SK-N-SH treated with all-trans-retinoic acid at 6 μM for 48 hours (cell line): ENCODE results near the gene NNAT.

Experiments used
- ATAC-seq: fragments of 200-7000 bp; cut with Tn5 transposase; 3 replicates; pipeline ENCODE4 v1.9.1; 2020; ENCODE audit warnings: mild to moderate bottlenecking, moderate library complexity
- BACH2 ChIP-seq: fragments of 250-450 bp; sonication (Bioruptor Pico); IDR thresholded peaks from 2 replicates; pipeline ENCODE4 v1.9.0; 2021; ENCODE audit warnings: mild to moderate bottlenecking, borderline replicate concordance
- CSDC2 ChIP-seq: fragments of 250-450 bp; sonication (Bioruptor Pico); IDR thresholded peaks from 2 replicates; pipeline ENCODE4 v1.5.0; 2020; ENCODE audit warnings: mild to moderate bottlenecking, moderate library complexity
- ESRRG ChIP-seq: fragments of 250-450 bp; sonication (Bioruptor Pico); IDR thresholded peaks from 2 replicates; pipeline ENCODE4 v1.6.1; 2021; ENCODE audit warnings: mild to moderate bottlenecking
- GLIS3 ChIP-seq: fragments of 250-450 bp; sonication (Bioruptor Pico); IDR thresholded peaks from 2 replicates; pipeline ENCODE4 v1.5.0; 2020; ENCODE audit warnings: mild to moderate bottlenecking, moderate library complexity
- ISL1 ChIP-seq: fragments of 250-450 bp; sonication (Bioruptor Pico); IDR thresholded peaks from 2 replicates; pipeline ENCODE4 v2.1.2; 2022; ENCODE audit warnings: mild to moderate bottlenecking, moderate library complexity
- OSR1 ChIP-seq: fragments of 250-450 bp; sonication (Bioruptor Pico); IDR thresholded peaks from 2 replicates; pipeline ENCODE4 v1.8.0; 2022; ENCODE audit warnings: moderate library complexity, mild to moderate bottlenecking, inconsistent platforms
- PPARA ChIP-seq: fragments of 250-450 bp; sonication (Bioruptor Pico); IDR thresholded peaks from 2 replicates; pipeline ENCODE4 v1.5.0; 2020; ENCODE audit warnings: mild to moderate bottlenecking, borderline replicate concordance
- RARB ChIP-seq: fragments of 250-450 bp; sonication (Bioruptor Pico); IDR thresholded peaks from 2 replicates; pipeline ENCODE4 v1.8.0; 2021; ENCODE audit warnings: mild to moderate bottlenecking, moderate library complexity
- SNAI2 ChIP-seq: fragments of 250-450 bp; sonication (Bioruptor Pico); IDR thresholded peaks from 2 replicates; pipeline ENCODE4 v1.5.0; 2020; ENCODE audit warnings: mild to moderate bottlenecking, moderate library complexity
- TCF4 ChIP-seq: fragments of 250-450 bp; sonication (Bioruptor Pico); IDR thresholded peaks from 2 replicates; pipeline ENCODE4 v1.8.0; 2021; ENCODE audit warnings: mild to moderate bottlenecking, moderate library complexity, borderline replicate concordance
- TOX ChIP-seq: fragments of 250-450 bp; sonication (Bioruptor Pico); IDR thresholded peaks from 2 replicates; pipeline ENCODE4 v1.8.0; 2021; ENCODE audit warnings: mild to moderate bottlenecking, moderate library complexity, borderline replicate concordance
- ZC3H10 ChIP-seq: fragments of 250-450 bp; sonication (Bioruptor Pico); IDR thresholded peaks from 2 replicates; pipeline ENCODE4 v1.5.1; 2021; ENCODE audit warnings: mild to moderate bottlenecking, moderate library complexity
- ZFP3 ChIP-seq: fragments of 250-450 bp; sonication (Bioruptor Pico); IDR thresholded peaks from 2 replicates; pipeline ENCODE4 v1.5.0; 2020; ENCODE audit warnings: mild to moderate bottlenecking, moderate library complexity
- ZFP30 ChIP-seq: fragments of 450-650 bp; formaldehyde crosslinking; IDR thresholded peaks from 2 replicates; pipeline ENCODE4 v1.5.0; 2022; ENCODE audit warnings: mild to moderate bottlenecking, moderate library complexity
- ZNF565 ChIP-seq: fragments of 450-650 bp; formaldehyde crosslinking; conservative IDR thresholded peaks from 2 replicates; pipeline ENCODE4 v1.5.0; 2020; ENCODE audit warnings: low read depth, mild to moderate bottlenecking, moderate library complexity
- ZNF70 ChIP-seq: fragments of 450-650 bp; formaldehyde crosslinking; IDR thresholded peaks from 2 replicates; pipeline ENCODE4 v1.5.0; 2020; ENCODE audit warnings: mild to moderate bottlenecking, moderate library complexity
- ZNF8 ChIP-seq: fragments of 450-650 bp; formaldehyde crosslinking; IDR thresholded peaks from 2 replicates; pipeline ENCODE4 v1.5.0; 2020; ENCODE audit warnings: mild to moderate bottlenecking, moderate library complexity
- TF ChIP-seq, protein P1 (sequence below): fragments of 250-450 bp; sonication (Bioruptor Pico); IDR thresholded peaks from 2 replicates; pipeline ENCODE4 v1.8.0; 2020; ENCODE audit warnings: mild to moderate bottlenecking, moderate library complexity, borderline replicate concordance
- TF ChIP-seq, protein P2 (sequence below): fragments of 250-450 bp; sonication (Bioruptor Pico); IDR thresholded peaks from 2 replicates; pipeline ENCODE4 v1.8.0; 2021; ENCODE audit warnings: low read depth, mild to moderate bottlenecking, moderate library complexity, borderline replicate concordance
- TF ChIP-seq, protein P3 (sequence below): fragments of 250-450 bp; sonication (Bioruptor Pico); IDR thresholded peaks from 2 replicates; pipeline ENCODE4 v1.5.1; 2021; ENCODE audit warnings: mild to moderate bottlenecking, moderate library complexity
- TF ChIP-seq, protein P4 (sequence below): fragments of 250-450 bp; sonication (Bioruptor Pico); IDR thresholded peaks from 2 replicates; pipeline ENCODE4 v1.5.1; 2020; ENCODE audit warnings: low read depth, mild to moderate bottlenecking, moderate library complexity
- TF ChIP-seq, protein P5 (sequence below): fragments of 250-450 bp; sonication (Bioruptor Pico); IDR thresholded peaks from 2 replicates; pipeline ENCODE4 v1.5.0; 2020; ENCODE audit warnings: mild to moderate bottlenecking, moderate library complexity

Gene NNAT

DNA sequence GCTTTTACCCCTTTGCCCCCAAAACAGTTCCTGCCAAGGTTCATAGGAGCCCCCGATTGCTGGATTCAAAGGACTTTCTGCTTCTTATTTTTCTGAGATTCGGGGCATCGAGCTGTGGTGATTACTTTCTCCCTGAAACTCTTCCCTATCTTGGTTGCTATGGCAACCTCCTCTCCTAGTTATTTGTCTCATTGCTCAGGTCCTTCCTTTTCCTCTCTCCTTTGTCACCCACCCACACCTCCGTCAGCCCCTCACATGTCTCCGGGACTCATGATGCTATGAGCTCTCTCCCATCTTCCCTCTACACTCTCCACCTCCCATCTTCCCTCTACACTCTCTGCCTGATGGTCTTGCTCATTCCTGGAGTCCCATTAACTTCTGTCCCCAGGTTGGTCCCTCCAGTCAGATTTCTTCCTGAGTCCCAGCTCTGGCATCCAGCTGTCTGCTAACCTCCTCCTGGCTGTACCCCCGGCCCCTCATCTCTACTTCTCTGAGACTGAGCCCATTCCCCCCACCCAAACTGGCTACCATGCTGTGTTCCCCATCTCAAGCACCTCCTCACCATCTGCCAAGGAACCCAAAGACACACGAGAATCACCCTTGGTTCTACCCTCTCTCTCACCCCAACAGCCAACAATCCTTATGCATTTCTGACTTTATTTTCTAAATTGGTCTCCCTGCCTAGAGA, 30.2 kb upstream of the NNAT start:
- no peak for ATAC-seq
- TF ChIP-seq OSR1, result no peak
- no peak for TF ChIP-seq PPARA (CRISPR knock-in tag)
- TF ChIP-seq ZNF8 (CRISPR knock-in tag), result no peak
- no peak for TF ChIP-seq GLIS3 (CRISPR knock-in tag)
- no peak for TF ChIP-seq ESRRG
- TF ChIP-seq RARB (CRISPR knock-in tag), result no peak

DNA sequence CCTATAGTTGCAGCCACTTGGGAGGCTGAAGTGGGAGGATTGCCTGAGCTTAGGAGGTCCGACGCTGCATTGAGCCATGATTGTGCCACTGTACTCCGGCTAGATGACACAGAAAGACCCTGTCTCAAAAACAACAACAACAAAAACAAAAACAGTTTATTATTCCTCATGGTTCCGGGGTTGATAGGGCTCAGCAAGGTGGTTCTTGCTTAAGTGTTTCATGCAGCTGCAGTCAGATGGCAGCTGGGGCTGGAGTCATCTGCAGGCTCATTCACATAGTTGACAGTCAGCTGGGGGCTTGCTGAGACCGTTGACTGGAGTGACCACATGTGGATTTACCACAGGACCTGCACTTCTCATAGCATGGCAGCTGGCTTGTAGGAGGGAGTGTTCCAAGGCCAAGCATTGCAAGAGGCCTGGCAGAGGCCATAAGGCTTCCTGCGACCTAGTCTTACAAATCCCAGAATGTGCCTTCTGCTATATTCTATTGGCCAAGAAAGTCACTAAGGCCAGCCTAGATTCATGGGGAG, 28.9 kb upstream of the NNAT start:
- TF ChIP-seq, protein P1, sequence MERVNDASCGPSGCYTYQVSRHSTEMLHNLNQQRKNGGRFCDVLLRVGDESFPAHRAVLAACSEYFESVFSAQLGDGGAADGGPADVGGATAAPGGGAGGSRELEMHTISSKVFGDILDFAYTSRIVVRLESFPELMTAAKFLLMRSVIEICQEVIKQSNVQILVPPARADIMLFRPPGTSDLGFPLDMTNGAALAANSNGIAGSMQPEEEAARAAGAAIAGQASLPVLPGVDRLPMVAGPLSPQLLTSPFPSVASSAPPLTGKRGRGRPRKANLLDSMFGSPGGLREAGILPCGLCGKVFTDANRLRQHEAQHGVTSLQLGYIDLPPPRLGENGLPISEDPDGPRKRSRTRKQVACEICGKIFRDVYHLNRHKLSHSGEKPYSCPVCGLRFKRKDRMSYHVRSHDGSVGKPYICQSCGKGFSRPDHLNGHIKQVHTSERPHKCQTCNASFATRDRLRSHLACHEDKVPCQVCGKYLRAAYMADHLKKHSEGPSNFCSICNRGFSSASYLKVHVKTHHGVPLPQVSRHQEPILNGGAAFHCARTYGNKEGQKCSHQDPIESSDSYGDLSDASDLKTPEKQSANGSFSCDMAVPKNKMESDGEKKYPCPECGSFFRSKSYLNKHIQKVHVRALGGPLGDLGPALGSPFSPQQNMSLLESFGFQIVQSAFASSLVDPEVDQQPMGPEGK (CRISPR knock-in tag), result no peak
- TF ChIP-seq TCF4 (CRISPR knock-in tag), result no peak
- TF ChIP-seq ZNF70 (CRISPR knock-in tag), result no peak
- no peak for TF ChIP-seq CSDC2 (CRISPR knock-in tag)
- no peak for TF ChIP-seq ZFP30 (CRISPR knock-in tag)
- no peak for TF ChIP-seq BACH2 (CRISPR knock-in tag)
- TF ChIP-seq ZNF565 (CRISPR knock-in tag), result no peak
- TF ChIP-seq, protein P2, sequence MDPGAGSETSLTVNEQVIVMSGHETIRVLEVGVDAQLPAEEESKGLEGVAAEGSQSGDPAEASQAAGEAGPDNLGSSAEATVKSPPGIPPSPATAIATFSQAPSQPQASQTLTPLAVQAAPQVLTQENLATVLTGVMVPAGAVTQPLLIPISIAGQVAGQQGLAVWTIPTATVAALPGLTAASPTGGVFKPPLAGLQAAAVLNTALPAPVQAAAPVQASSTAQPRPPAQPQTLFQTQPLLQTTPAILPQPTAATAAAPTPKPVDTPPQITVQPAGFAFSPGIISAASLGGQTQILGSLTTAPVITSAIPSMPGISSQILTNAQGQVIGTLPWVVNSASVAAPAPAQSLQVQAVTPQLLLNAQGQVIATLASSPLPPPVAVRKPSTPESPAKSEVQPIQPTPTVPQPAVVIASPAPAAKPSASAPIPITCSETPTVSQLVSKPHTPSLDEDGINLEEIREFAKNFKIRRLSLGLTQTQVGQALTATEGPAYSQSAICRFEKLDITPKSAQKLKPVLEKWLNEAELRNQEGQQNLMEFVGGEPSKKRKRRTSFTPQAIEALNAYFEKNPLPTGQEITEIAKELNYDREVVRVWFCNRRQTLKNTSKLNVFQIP (CRISPR knock-in tag), result no peak
- TF ChIP-seq SNAI2 (CRISPR knock-in tag), result no peak
- no peak for TF ChIP-seq ZC3H10 (CRISPR knock-in tag)
- TF ChIP-seq, protein P3, sequence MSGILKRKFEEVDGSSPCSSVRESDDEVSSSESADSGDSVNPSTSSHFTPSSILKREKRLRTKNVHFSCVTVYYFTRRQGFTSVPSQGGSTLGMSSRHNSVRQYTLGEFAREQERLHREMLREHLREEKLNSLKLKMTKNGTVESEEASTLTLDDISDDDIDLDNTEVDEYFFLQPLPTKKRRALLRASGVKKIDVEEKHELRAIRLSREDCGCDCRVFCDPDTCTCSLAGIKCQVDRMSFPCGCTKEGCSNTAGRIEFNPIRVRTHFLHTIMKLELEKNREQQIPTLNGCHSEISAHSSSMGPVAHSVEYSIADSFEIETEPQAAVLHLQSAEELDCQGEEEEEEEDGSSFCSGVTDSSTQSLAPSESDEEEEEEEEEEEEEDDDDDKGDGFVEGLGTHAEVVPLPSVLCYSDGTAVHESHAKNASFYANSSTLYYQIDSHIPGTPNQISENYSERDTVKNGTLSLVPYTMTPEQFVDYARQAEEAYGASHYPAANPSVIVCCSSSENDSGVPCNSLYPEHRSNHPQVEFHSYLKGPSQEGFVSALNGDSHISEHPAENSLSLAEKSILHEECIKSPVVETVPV, result no peak
- TF ChIP-seq GLIS3 (CRISPR knock-in tag), result no peak
- no peak for TF ChIP-seq ZFP3 (CRISPR knock-in tag)
- TF ChIP-seq OSR1, result no peak
- TF ChIP-seq ISL1 (CRISPR knock-in tag), result no peak
- no peak for TF ChIP-seq ZNF8 (CRISPR knock-in tag)

DNA sequence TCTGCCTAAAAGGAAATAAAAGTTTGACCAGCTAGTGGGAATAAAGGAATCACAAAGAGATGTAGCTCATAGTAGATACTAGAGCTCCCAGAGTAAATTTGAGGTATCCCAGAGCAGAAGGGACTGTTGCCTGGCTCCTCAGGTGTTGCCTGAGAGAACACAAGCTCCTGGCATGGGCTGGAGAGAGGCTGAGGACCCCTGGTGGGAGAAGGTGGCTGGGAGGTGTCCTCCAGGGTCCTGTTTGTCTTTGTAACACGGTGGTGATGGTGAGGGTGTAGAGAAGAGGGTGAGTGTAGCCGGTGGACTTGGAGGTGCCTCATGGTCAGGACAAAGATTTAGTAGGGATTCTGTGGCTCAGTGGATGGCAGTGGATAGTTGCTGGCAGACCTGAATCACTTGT, 28.1 kb upstream of the NNAT start:
- ATAC-seq, result no peak
- no peak for TF ChIP-seq ZNF8 (CRISPR knock-in tag)
- TF ChIP-seq, protein P4, sequence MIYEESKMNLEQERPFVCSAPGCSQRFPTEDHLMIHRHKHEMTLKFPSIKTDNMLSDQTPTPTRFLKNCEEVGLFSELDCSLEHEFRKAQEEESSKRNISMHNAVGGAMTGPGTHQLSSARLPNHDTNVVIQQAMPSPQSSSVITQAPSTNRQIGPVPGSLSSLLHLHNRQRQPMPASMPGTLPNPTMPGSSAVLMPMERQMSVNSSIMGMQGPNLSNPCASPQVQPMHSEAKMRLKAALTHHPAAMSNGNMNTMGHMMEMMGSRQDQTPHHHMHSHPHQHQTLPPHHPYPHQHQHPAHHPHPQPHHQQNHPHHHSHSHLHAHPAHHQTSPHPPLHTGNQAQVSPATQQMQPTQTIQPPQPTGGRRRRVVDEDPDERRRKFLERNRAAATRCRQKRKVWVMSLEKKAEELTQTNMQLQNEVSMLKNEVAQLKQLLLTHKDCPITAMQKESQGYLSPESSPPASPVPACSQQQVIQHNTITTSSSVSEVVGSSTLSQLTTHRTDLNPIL (CRISPR knock-in tag), result no peak
- no peak for TF ChIP-seq BACH2 (CRISPR knock-in tag)
- no peak for TF ChIP-seq ZC3H10 (CRISPR knock-in tag)
- no peak for TF ChIP-seq RARB (CRISPR knock-in tag)
- TF ChIP-seq ZFP3 (CRISPR knock-in tag), result no peak
- no peak for TF ChIP-seq ISL1 (CRISPR knock-in tag)
- no peak for TF ChIP-seq CSDC2 (CRISPR knock-in tag)
- TF ChIP-seq TOX (CRISPR knock-in tag), result no peak
- TF ChIP-seq ESRRG, result no peak
- no peak for TF ChIP-seq OSR1
- no peak for TF ChIP-seq ZNF565 (CRISPR knock-in tag)
- TF ChIP-seq, protein P1 (CRISPR knock-in tag), result no peak
- TF ChIP-seq, protein P2 (CRISPR knock-in tag), result no peak
- TF ChIP-seq, protein P5, sequence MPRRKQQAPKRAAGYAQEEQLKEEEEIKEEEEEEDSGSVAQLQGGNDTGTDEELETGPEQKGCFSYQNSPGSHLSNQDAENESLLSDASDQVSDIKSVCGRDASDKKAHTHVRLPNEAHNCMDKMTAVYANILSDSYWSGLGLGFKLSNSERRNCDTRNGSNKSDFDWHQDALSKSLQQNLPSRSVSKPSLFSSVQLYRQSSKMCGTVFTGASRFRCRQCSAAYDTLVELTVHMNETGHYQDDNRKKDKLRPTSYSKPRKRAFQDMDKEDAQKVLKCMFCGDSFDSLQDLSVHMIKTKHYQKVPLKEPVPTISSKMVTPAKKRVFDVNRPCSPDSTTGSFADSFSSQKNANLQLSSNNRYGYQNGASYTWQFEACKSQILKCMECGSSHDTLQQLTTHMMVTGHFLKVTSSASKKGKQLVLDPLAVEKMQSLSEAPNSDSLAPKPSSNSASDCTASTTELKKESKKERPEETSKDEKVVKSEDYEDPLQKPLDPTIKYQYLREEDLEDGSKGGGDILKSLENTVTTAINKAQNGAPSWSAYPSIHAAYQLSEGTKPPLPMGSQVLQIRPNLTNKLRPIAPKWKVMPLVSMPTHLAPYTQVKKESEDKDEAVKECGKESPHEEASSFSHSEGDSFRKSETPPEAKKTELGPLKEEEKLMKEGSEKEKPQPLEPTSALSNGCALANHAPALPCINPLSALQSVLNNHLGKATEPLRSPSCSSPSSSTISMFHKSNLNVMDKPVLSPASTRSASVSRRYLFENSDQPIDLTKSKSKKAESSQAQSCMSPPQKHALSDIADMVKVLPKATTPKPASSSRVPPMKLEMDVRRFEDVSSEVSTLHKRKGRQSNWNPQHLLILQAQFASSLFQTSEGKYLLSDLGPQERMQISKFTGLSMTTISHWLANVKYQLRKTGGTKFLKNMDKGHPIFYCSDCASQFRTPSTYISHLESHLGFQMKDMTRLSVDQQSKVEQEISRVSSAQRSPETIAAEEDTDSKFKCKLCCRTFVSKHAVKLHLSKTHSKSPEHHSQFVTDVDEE (CRISPR knock-in tag), result no peak
- TF ChIP-seq, protein P3, result no peak

More for the DNA sequence above, 28.9 kb upstream of the NNAT start:
- no peak for ATAC-seq
